OCI-LY1 (cell line): ENCODE data around the gene ULK3.

Experiments used
- H2AFZ ChIP-seq: fragments of 200-600 bp; sonication (generic), shearing (Covaris generic); 2 replicates; pipeline ENCODE4 v1.6.0; 2014; ENCODE audit warnings: antibody characterized with exemption, mild to moderate bottlenecking, low read length
- H3F3A ChIP-seq: fragments of 200-600 bp; sonication (generic), shearing (Covaris generic); 2 replicates; pipeline ENCODE4 v1.6.0; 2014; ENCODE audit warnings: mild to moderate bottlenecking, antibody characterized with exemption, low read length, moderate library complexity; ENCODE audit not compliant: insufficient read depth
- H3K27ac ChIP-seq: fragments of 200-600 bp; sonication (generic); 2 replicates; pipeline ENCODE4 v1.5.1; 2014; ENCODE audit warnings: low read length, mixed run types, mild to moderate bottlenecking, low read depth; ENCODE audit not compliant: poor library complexity, severe bottlenecking
- H3K27me3 ChIP-seq: fragments of 200-600 bp; sonication (generic); 2 replicates; pipeline ENCODE4 v1.6.0; 2014; ENCODE audit warnings: antibody characterized with exemption, mild to moderate bottlenecking, low read length, moderate library complexity; ENCODE audit not compliant: insufficient read depth
- H3K36me3 ChIP-seq: fragments of 200-600 bp; sonication (generic); 2 replicates; pipeline ENCODE4 v1.6.1; 2014; ENCODE audit warnings: mild to moderate bottlenecking, antibody characterized with exemption, low read length, moderate library complexity, mixed read lengths; ENCODE audit not compliant: insufficient read depth
- H3K4me1 ChIP-seq: fragments of 200-600 bp; sonication (generic); 2 replicates; pipeline ENCODE4 v1.5.1; 2014; ENCODE audit warnings: mild to moderate bottlenecking, low read length, moderate library complexity; ENCODE audit not compliant: insufficient read depth, severe bottlenecking
- H3K4me2 ChIP-seq: fragments of 200-600 bp; sonication (generic), shearing (Covaris generic); 2 replicates; pipeline ENCODE4 v1.6.1; 2014; ENCODE audit warnings: low read length
- H3K4me3 ChIP-seq: fragments of 200-600 bp; sonication (generic); 2 replicates; pipeline ENCODE4 v1.5.1; 2014; ENCODE audit warnings: low read length, low read depth, mild to moderate bottlenecking, mixed read lengths; ENCODE audit not compliant: poor library complexity, severe bottlenecking
- H3K79me2 ChIP-seq: fragments of 200-600 bp; shearing (Covaris generic); 2 replicates; pipeline ENCODE4 v1.6.1; 2016; ENCODE audit warnings: mixed run types, low read length, mixed read lengths; ENCODE audit not compliant: insufficient read depth
- H3K9ac ChIP-seq: fragments of 200-600 bp; sonication (generic), shearing (Covaris generic); 2 replicates; pipeline ENCODE4 v1.6.1; 2014; ENCODE audit warnings: mild to moderate bottlenecking, low read length, mixed read lengths
- H3K9me2 ChIP-seq: fragments of 200-600 bp; sonication (generic), shearing (Covaris generic); 2 replicates; pipeline ENCODE4 v1.6.1; 2014; ENCODE audit warnings: low read depth, mild to moderate bottlenecking, low read length, mixed read lengths
- H3K9me3 ChIP-seq: fragments of 200-600 bp; shearing (Covaris generic); 2 replicates; pipeline ENCODE4 v1.6.1; 2014; ENCODE audit warnings: low read length, mixed read lengths
- H4K20me1 ChIP-seq: fragments of 200-600 bp; sonication (generic), shearing (Covaris generic); 2 replicates; pipeline ENCODE4 v1.6.0; 2016; ENCODE audit warnings: mild to moderate bottlenecking, low read length; ENCODE audit not compliant: insufficient read depth
- EZH2 ChIP-seq: fragments of 200-600 bp; sonication (generic), shearing (Covaris generic); IDR thresholded peaks from 2 replicates; pipeline ENCODE4 v1.8.0; 2017; ENCODE audit warnings: borderline replicate concordance, mixed run types, mild to moderate bottlenecking, antibody characterized with exemption, low read length, moderate library complexity, mixed read lengths
- TF ChIP-seq, protein P1 (sequence below): fragments of 200-600 bp; sonication (generic), shearing (Covaris generic); IDR thresholded peaks from 2 replicates; pipeline ENCODE4 v1.5.1; 2017; ENCODE audit warnings: mild to moderate bottlenecking, antibody characterized with exemption, low read length, moderate library complexity, mixed read lengths

ULK3 gene

DNA sequence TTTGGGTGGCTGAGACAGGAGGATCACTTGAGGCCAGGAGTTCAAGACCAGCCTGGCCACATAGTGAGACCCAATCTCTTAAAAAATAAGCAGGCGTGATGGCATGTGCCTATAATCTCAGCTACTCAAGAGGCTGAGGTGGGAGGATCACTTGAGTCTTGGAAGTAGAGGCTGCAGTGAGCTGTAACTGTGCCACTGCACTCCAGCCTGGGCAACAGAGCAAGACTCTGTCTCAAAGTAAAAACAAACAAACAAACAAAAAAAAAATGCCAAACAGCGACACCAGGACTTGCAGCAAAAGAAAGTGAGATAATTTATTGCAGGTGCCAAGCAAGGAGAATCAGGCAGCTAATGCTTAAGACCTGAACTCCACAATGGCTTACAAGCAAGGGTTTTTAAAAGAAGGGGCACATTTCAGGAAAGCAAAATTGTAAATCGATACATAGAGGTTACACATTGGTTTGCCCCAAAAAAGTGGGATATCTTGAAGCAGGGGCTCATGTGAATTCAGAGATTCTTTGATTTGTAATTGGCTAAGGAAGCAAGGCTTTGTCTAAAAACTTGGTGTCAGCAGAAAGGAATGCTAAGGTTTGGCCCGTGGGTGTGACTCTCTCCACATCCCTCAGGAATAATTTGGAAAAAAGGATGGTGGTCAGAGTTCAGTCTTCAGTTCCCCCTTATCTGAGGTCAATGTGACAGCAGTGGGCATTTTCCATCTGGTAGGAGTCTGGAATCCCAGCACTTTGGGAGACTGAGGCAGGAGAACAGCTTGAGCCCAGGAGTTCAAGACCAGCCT is 41.7 kb upstream of the ULK3 start:
- H3K4me1 ChIP-seq = peaks cover 5% of the 10 kb centered on the region
- H3F3A ChIP-seq = no peaks in the 10 kb centered on the region
- H3K9ac ChIP-seq = no peak overlapping the region
- H3K9me2 ChIP-seq = no peaks in the 10 kb centered on the region
- no peaks in the 10 kb centered on the region for H3K36me3 ChIP-seq
- no peaks in the 10 kb centered on the region for H3K27me3 ChIP-seq
- no peaks in the 10 kb centered on the region for H4K20me1 ChIP-seq
- H3K4me3 ChIP-seq = no peak overlapping the region
- peaks cover 11% of the 10 kb centered on the region; the same call in 1 of the 2 replicates for H3K9me3 ChIP-seq
- no peak overlapping the region for H2AFZ ChIP-seq
- no peak overlapping the region for H3K27ac ChIP-seq
- no peak overlapping the region for H3K4me2 ChIP-seq
- no peaks in the 10 kb centered on the region for H3K79me2 ChIP-seq
- TF ChIP-seq EZH2 = no peak
- TF ChIP-seq, protein P1, sequence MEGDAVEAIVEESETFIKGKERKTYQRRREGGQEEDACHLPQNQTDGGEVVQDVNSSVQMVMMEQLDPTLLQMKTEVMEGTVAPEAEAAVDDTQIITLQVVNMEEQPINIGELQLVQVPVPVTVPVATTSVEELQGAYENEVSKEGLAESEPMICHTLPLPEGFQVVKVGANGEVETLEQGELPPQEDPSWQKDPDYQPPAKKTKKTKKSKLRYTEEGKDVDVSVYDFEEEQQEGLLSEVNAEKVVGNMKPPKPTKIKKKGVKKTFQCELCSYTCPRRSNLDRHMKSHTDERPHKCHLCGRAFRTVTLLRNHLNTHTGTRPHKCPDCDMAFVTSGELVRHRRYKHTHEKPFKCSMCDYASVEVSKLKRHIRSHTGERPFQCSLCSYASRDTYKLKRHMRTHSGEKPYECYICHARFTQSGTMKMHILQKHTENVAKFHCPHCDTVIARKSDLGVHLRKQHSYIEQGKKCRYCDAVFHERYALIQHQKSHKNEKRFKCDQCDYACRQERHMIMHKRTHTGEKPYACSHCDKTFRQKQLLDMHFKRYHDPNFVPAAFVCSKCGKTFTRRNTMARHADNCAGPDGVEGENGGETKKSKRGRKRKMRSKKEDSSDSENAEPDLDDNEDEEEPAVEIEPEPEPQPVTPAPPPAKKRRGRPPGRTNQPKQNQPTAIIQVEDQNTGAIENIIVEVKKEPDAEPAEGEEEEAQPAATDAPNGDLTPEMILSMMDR = no peak

DNA sequence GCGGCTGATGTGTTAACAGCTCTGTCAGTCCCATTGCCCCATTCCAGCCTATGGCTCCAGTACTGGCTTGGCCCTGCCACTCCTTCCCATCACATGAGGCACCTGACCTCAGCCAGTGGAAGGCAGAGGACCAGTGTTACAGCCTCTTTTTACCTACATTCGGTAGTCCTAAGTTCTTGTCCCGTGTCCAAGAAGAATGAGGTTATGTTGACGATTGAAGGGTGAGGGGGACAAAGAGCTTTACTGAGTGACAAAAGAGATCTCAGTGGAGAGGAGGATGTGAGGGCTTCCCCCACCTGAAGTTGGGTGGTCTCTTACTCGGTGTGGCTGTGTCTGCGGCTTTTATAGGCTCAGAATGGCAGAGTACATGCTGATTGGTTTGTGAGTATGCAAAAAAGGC is 39.6 kb upstream of the ULK3 start:
- H3K27ac ChIP-seq = no peak overlapping the region
- TF ChIP-seq EZH2 = no peak
- TF ChIP-seq, protein P1 = no peak
- H3K4me2 ChIP-seq = no peak overlapping the region
- peaks cover 11% of the 10 kb centered on the region; the same call in 1 of the 2 replicates for H3K9me3 ChIP-seq
- H3K4me1 ChIP-seq = no peaks in the 10 kb centered on the region
- no peaks in the 10 kb centered on the region for H3K36me3 ChIP-seq
- H3K9ac ChIP-seq = no peak overlapping the region
- H3K4me3 ChIP-seq = no peak overlapping the region
- no peaks in the 10 kb centered on the region for H3F3A ChIP-seq
- H3K27me3 ChIP-seq = no peaks in the 10 kb centered on the region
- no peaks in the 10 kb centered on the region for H4K20me1 ChIP-seq
- H3K79me2 ChIP-seq = no peaks in the 10 kb centered on the region
- H3K9me2 ChIP-seq = no peaks in the 10 kb centered on the region
- H2AFZ ChIP-seq = no peak overlapping the region

DNA sequence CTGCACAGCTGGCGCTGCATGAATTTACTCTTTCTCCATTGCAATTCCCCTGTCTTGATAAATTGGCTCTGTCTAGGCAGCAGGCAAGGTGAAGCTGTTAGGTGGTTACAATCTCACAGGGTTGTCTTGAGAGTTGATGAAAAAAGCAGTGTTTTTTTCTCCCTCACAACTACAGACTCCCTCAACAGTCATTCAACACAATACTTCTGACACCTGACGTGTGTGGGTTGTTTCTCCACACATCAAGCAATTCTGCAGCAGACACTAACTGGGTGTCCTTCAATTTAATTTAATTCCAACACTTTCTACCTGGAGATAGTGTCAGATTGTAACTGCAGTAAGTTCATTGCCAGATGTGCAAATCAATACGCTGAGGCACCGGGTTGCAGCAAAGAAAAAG is 35.3 kb upstream of the ULK3 start:
- peaks cover 8% of the 10 kb centered on the region; the same call in 1 of the 2 replicates for H3K9me3 ChIP-seq
- no peak overlapping the region for H3K9ac ChIP-seq
- no peaks in the 10 kb centered on the region for H3F3A ChIP-seq
- H3K27ac ChIP-seq = no peak overlapping the region
- H3K4me3 ChIP-seq = no peak overlapping the region
- H3K9me2 ChIP-seq = no peaks in the 10 kb centered on the region
- H4K20me1 ChIP-seq = no peaks in the 10 kb centered on the region
- H3K27me3 ChIP-seq = no peaks in the 10 kb centered on the region
- H3K36me3 ChIP-seq = no peaks in the 10 kb centered on the region
- H3K4me2 ChIP-seq = no peak overlapping the region
- H3K4me1 ChIP-seq = peaks cover 7% of the 10 kb centered on the region
- H2AFZ ChIP-seq = no peak overlapping the region
- TF ChIP-seq, protein P1 = no peak
- TF ChIP-seq EZH2 = no peak
- no peaks in the 10 kb centered on the region for H3K79me2 ChIP-seq
